OCI-LY7 (cell line): ENCODE results near the gene PCDHA4. TPM values are rescaled to one million over a fixed set of nuclear protein-coding genes. Genes with fewer than 3 reads are reported as not detected.
"Not testable (repeated sequence)": the region's sequence is repeated elsewhere in the genome, so short reads cannot be mapped to it uniquely, and the experiment has no call there.

Experiments
- BruUV-seq: library from RNA; stranded (reverse); fragments of 400-500 nt; replicated peaks from 2 replicates; lab custom pipeline; 2021; lab: Mats Ljungman, UMichigan
- CTCF ChIA-PET: fragments of 300-600 bp; sonication (Branson Sonifier 250); formaldehyde crosslinking; loops from one replicate; lab custom pipeline; 2022; ENCODE audit warnings: antibody characterized with exemption; ENCODE audit not compliant: unreplicated experiment; lab: Charles Lee
- POLR2A ChIA-PET: fragments of 300-600 bp; sonication (Branson Sonifier 250); formaldehyde crosslinking; loops from one replicate; lab custom pipeline; 2022; ENCODE audit warnings: antibody characterized with exemption; lab: Charles Lee
- DNase-seq: peaks from one replicate; pipeline ENCODE4 v3.0.0-alpha.2; 2015; ENCODE audit warnings: low spot score
- H2AFZ ChIP-seq: fragments of 200-600 bp; sonication (generic), shearing (Covaris generic); 2 replicates; pipeline ENCODE4 v1.6.1; 2014; ENCODE audit warnings: mild to moderate bottlenecking, antibody characterized with exemption, low read length, moderate library complexity
- H3K27ac ChIP-seq: fragments of 200-600 bp; sonication (generic); 2 replicates; pipeline ENCODE4 v1.5.1; 2014; ENCODE audit warnings: mixed run types, low read depth, mild to moderate bottlenecking, moderate library complexity, low read length, inconsistent platforms; ENCODE audit not compliant: poor library complexity, severe bottlenecking
- H3K36me3 ChIP-seq: fragments of 200-600 bp; sonication (generic); 2 replicates; pipeline ENCODE4 v1.6.1; 2014; ENCODE audit warnings: mild to moderate bottlenecking, antibody characterized with exemption, low read length, moderate library complexity, mixed read lengths; ENCODE audit not compliant: insufficient read depth
- H3K4me1 ChIP-seq: fragments of 200-600 bp; sonication (generic); 2 replicates; pipeline ENCODE4 v1.5.1; 2014; ENCODE audit warnings: mild to moderate bottlenecking, low read length; ENCODE audit not compliant: insufficient read depth, poor library complexity, severe bottlenecking
- H3K4me2 ChIP-seq: fragments of 200-600 bp; sonication (generic); 2 replicates; pipeline ENCODE4 v1.6.1; 2014; ENCODE audit warnings: mild to moderate bottlenecking, low read length
- H3K4me3 ChIP-seq: fragments of 200-600 bp; sonication (generic); 2 replicates; pipeline ENCODE4 v1.5.1; 2014; ENCODE audit warnings: mild to moderate bottlenecking, low read depth, low read length; ENCODE audit not compliant: poor library complexity, severe bottlenecking
- H3K79me2 ChIP-seq: fragments of 200-600 bp; sonication (generic); 2 replicates; pipeline ENCODE4 v1.6.1; 2016; ENCODE audit warnings: low read depth, mild to moderate bottlenecking, low read length, moderate library complexity, mixed read lengths; ENCODE audit not compliant: insufficient read depth
- H3K9me2 ChIP-seq: fragments of 200-600 bp; sonication (generic); 2 replicates; pipeline ENCODE4 v1.6.1; 2016; ENCODE audit warnings: mild to moderate bottlenecking, low read length, mixed read lengths; ENCODE audit not compliant: insufficient read depth
- H3K9me3 ChIP-seq: fragments of 200-600 bp; sonication (generic); 2 replicates; pipeline ENCODE4 v1.6.1; 2014; ENCODE audit warnings: mild to moderate bottlenecking, mixed run types, low read length, mixed read lengths
- H4K20me1 ChIP-seq: fragments of 200-600 bp; sonication (generic); 2 replicates; pipeline ENCODE4 v1.6.1; 2014; ENCODE audit warnings: mild to moderate bottlenecking, antibody characterized with exemption, low read length, moderate library complexity, mixed read lengths; ENCODE audit not compliant: insufficient read depth
- EZH2phosphoT487 ChIP-seq: fragments of 200-600 bp; sonication (generic); IDR thresholded peaks from 2 replicates; pipeline ENCODE4 v1.6.1; 2018; ENCODE audit warnings: low read depth, borderline replicate concordance, mild to moderate bottlenecking, mixed run types, antibody characterized with exemption, low read length, moderate library complexity, mixed read lengths
- intact Hi-C: fragments of 100-400 bp; cut with micrococcal nuclease; formaldehyde crosslinking; loops from one replicate; pipeline ENCODE4 v1.10.0; 2022; ENCODE audit not compliant: unreplicated experiment
- total RNA-seq, 2 experiments: library from RNA; depleted of rRNA in 1 of 2; stranded (reverse); fragments of >200 nt in 1 of 2; shearing (Covaris generic) in 1 of 2; gene quantifications; 2 replicates each; pipeline ENCODE4 v1.2.3, GENCODE V29; 2014 to 2022
- TF ChIP-seq, protein P1 (sequence below): fragments of 200-600 bp; sonication (generic); conservative IDR thresholded peaks from 2 replicates; pipeline ENCODE4 v1.5.1; 2014; ENCODE audit warnings: mild to moderate bottlenecking, antibody characterized with exemption, low read length, moderate library complexity, mixed read lengths

The PCDHA4 gene
- total RNA-seq, 2 experiments from 2014 or later: not detected

DNA sequence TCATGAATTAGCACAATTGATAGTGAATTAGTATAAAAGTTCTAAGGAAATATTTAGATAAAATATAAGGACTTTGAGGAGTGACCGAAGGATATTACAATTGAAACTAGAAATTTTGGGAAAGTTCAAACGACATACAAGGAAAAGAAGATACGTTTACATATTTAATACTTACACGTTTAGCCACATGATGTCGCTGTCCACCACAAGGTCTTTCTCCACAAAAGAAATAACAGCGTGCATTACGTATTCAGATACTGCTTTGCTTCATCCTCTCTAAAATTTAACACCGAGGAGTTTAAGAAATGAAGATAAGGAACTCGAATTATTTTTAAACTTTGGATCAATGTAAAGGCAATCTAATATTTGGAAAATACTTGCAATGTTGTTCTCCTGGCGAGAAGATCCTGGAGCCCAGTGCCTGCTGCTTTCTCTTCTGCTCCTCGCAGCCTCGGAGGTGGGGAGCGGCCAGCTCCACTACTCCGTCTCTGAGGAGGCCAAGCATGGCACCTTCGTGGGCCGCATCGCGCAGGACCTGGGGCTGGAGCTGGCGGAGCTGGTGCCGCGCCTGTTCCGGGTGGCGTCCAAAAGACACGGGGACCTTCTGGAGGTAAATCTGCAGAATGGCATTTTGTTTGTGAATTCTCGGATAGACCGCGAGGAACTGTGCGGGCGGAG, 5.9 kb upstream of the PCDHA4 start, which contains the start of gene PCDHA3:
TSS of gene PCDHA3 (plus strand) at position 242 of the 678 bp plus-strand sequence.
- CTCF ChIA-PET: no interaction called here
- H3K4me2 ChIP-seq: no peak within 1 kb of the TSS
- no TSS peak for BruUV-seq

GRCh38 chr5:140801494-140801841, 5.4 kb upstream of the PCDHA4 start:
- Histone ChIP-seq H4K20me1 (no peaks in the 10 kb centered on the region), H3K9me3 (no peaks in the 10 kb centered on the region), H3K27ac (no peak overlapping the region), H3K4me1 (no peaks in the 10 kb centered on the region), H3K4me2 (no peak overlapping the region), H2AFZ (no peak overlapping the region), H3K9me2 (no peaks in the 10 kb centered on the region), H3K4me3 (no peak overlapping the region), H3K36me3 (no peaks in the 10 kb centered on the region), H3K79me2 (no peaks in the 10 kb centered on the region)
- BruUV-seq: no TSS peak
- intact Hi-C loops: no loop called here
- no peak for DNase-seq
- ChIA-PET CTCF (no interaction called here), POLR2A (no interaction called here)
- TF ChIP-seq, protein P1, sequence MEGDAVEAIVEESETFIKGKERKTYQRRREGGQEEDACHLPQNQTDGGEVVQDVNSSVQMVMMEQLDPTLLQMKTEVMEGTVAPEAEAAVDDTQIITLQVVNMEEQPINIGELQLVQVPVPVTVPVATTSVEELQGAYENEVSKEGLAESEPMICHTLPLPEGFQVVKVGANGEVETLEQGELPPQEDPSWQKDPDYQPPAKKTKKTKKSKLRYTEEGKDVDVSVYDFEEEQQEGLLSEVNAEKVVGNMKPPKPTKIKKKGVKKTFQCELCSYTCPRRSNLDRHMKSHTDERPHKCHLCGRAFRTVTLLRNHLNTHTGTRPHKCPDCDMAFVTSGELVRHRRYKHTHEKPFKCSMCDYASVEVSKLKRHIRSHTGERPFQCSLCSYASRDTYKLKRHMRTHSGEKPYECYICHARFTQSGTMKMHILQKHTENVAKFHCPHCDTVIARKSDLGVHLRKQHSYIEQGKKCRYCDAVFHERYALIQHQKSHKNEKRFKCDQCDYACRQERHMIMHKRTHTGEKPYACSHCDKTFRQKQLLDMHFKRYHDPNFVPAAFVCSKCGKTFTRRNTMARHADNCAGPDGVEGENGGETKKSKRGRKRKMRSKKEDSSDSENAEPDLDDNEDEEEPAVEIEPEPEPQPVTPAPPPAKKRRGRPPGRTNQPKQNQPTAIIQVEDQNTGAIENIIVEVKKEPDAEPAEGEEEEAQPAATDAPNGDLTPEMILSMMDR: no peak
- no peak for TF ChIP-seq EZH2phosphoT487

More for the DNA sequence above, 5.9 kb upstream of the PCDHA4 start, which contains the start of gene PCDHA3:
- peak; percentile 8 for DNase-seq
- Histone ChIP-seq H3K4me1 (no peaks in the 10 kb centered on the region), H2AFZ (no peak within 1 kb of the TSS), H3K4me3 (no peak within 1 kb of the TSS), H3K9me2 (no peaks in the 10 kb centered on the region), H4K20me1 (no peaks in the 10 kb centered on the region), H3K36me3 (no peaks in the 10 kb centered on the region), H3K27ac (no peak within 1 kb of the TSS), H3K9me3 (no peaks in the 10 kb centered on the region), H3K79me2 (no peaks in the 10 kb centered on the region)
- intact Hi-C loops: no loop called here
- TF ChIP-seq, protein P1: peak; percentile 67
- no peak for TF ChIP-seq EZH2phosphoT487
- POLR2A ChIA-PET: no interaction called here

DNA sequence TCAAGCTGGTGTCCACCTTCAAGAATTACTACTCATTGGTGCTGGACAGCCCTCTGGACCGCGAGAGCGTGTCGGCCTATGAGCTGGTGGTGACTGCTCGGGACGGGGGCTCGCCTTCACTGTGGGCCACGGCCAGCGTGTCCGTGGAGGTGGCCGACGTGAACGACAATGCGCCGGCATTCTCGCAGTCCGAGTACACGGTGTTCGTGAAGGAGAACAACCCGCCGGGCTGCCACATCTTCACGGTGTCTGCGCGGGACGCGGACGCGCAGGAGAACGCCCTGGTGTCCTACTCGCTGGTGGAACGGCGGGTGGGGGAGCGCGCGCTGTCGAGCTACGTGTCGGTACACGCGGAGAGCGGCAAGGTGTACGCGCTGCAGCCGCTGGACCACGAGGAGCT, 4.5 kb upstream of the PCDHA4 start:
- H3K36me3 ChIP-seq, POLR2A ChIA-PET, H3K79me2 ChIP-seq, H3K4me2 ChIP-seq, H2AFZ ChIP-seq, H3K9me2 ChIP-seq, intact Hi-C loops, H3K9me3 ChIP-seq, CTCF ChIA-PET, H4K20me1 ChIP-seq, H3K27ac ChIP-seq, BruUV-seq, H3K4me3 ChIP-seq, H3K4me1 ChIP-seq, DNase-seq: not testable (repeated sequence)
